Measurements from ENCODE around the gene SPRYD3. TPM values are rescaled to one million over a fixed set of nuclear protein-coding genes. Genes with fewer than 3 reads are reported as not detected.
"Not testable (repeated sequence)": the region's sequence is repeated elsewhere in the genome, so short reads cannot be mapped to it uniquely, and the experiment has no call there.

The SPRYD3 gene
- total RNA-seq, 1 donor from 2014 or later = 5.4 TPM

- H3K27me3 ChIP-seq = peaks cover 45% of the 10 kb centered on the region
- H3K79me2 ChIP-seq (ENCODE audit: low read depth) = no peaks in the 10 kb centered on the region
- no peaks in the 10 kb centered on the region for H3K9me3 ChIP-seq (ENCODE audit: low read depth)
- no peak for DNase-seq (ENCODE audit: low spot score)
- H4K20me1 ChIP-seq (ENCODE audit: low read depth) = no peaks in the 10 kb centered on the region
- H3K9me3 Mint-ChIP-seq = no peaks in the 10 kb centered on the region
- H3K9ac ChIP-seq = no peak overlapping the region
- H3K4me3 ChIP-seq = peak overlapping the region; percentile 72
- H3K4me1 ChIP-seq = peaks cover 21% of the 10 kb centered on the region
- peaks cover 13% of the 10 kb centered on the region for H3F3A ChIP-seq (ENCODE audit: low read depth)
- no peak overlapping the region for H3K27ac Mint-ChIP-seq
- no peaks in the 10 kb centered on the region for H3K36me3 ChIP-seq
- peak overlapping the region; percentile 82 for H3K4me3 Mint-ChIP-seq
- peak overlapping the region; percentile 70 for H2AFZ ChIP-seq (replicated peaks)
- H3K36me3 Mint-ChIP-seq = no peaks in the 10 kb centered on the region
- peak overlapping the region; percentile 88 for H3K4me2 ChIP-seq
- H3K27me3 Mint-ChIP-seq (ENCODE audit: insufficient read depth, low read depth) = peaks cover 47% of the 10 kb centered on the region
- H3K4me1 Mint-ChIP-seq = peaks cover 35% of the 10 kb centered on the region
- H3K27ac ChIP-seq = no peak overlapping the region
- TF ChIP-seq CTCF (IDR thresholded peaks at IDR 0.05) (no peak), EZH2 (IDR thresholded peaks at IDR 0.05) (no peak), EZH2phosphoT487 (IDR thresholded peaks at IDR 0.05) (no peak)
Measured at GRCh38 chr12:53097207-53097563, 18.0 kb upstream of the SPRYD3 start.

GRCh38 chr12:53096759-53097158 is 17.6 kb upstream of the SPRYD3 start:
- Histone ChIP-seq H3K36me3 (no peaks in the 10 kb centered on the region), H4K20me1 (ENCODE audit: low read depth) (no peaks in the 10 kb centered on the region)
- TF ChIP-seq EZH2 (IDR thresholded peaks at IDR 0.05) = no peak
- no peak for TF ChIP-seq EZH2phosphoT487 (IDR thresholded peaks at IDR 0.05)
- TF ChIP-seq CTCF (IDR thresholded peaks at IDR 0.05) = no peak

GRCh38 chr12:53096089-53096741 is 17.0 kb upstream of the SPRYD3 start:
- Mint-ChIP-seq H3K4me3 (peak overlapping the region; percentile 73), H3K27me3 (ENCODE audit: insufficient read depth, low read depth) (peaks cover 45% of the 10 kb centered on the region), H3K36me3 (no peaks in the 10 kb centered on the region), H3K9me3 (no peaks in the 10 kb centered on the region), H3K4me1 (peaks cover 32% of the 10 kb centered on the region), H3K27ac (no peak overlapping the region)
- Histone ChIP-seq H3K4me3 (peak overlapping the region; percentile 72), H3K27ac (no peak overlapping the region), H3K9me3 (ENCODE audit: low read depth) (no peaks in the 10 kb centered on the region), H3K27me3 (peaks cover 49% of the 10 kb centered on the region), H4K20me1 (ENCODE audit: low read depth) (no peaks in the 10 kb centered on the region), H3K4me2 (peak overlapping the region; percentile 88), H3K36me3 (no peaks in the 10 kb centered on the region), H3K9ac (no peak overlapping the region), H3K4me1 (peaks cover 21% of the 10 kb centered on the region), H3K79me2 (ENCODE audit: low read depth) (no peaks in the 10 kb centered on the region), H2AFZ (replicated peaks) (peak overlapping the region; percentile 70), H3F3A (ENCODE audit: low read depth) (peaks cover 13% of the 10 kb centered on the region)
- TF ChIP-seq EZH2 (IDR thresholded peaks at IDR 0.05) (no peak), EZH2phosphoT487 (IDR thresholded peaks at IDR 0.05) (no peak), CTCF (IDR thresholded peaks at IDR 0.05) (no peak)
- DNase-seq (ENCODE audit: low spot score) = peak; percentile 63

More at GRCh38 chr12:53096759-53097158, 17.6 kb upstream of the SPRYD3 start:
- no peaks in the 10 kb centered on the region for H3K36me3 Mint-ChIP-seq
- Histone ChIP-seq H3K9ac (no peak overlapping the region), H3K9me3 (ENCODE audit: low read depth) (no peaks in the 10 kb centered on the region), H3K27me3 (peaks cover 49% of the 10 kb centered on the region), H3K4me1 (peaks cover 21% of the 10 kb centered on the region), H3K27ac (no peak overlapping the region), H3K79me2 (ENCODE audit: low read depth) (no peaks in the 10 kb centered on the region), H2AFZ (replicated peaks) (peak overlapping the region; percentile 70), H3F3A (ENCODE audit: low read depth) (peaks cover 13% of the 10 kb centered on the region), H3K4me3 (peak overlapping the region; percentile 72), H3K4me2 (peak overlapping the region; percentile 88)
- H3K27ac Mint-ChIP-seq = no peak overlapping the region
- H3K4me1 Mint-ChIP-seq = peaks cover 34% of the 10 kb centered on the region
- no peaks in the 10 kb centered on the region for H3K9me3 Mint-ChIP-seq
- H3K27me3 Mint-ChIP-seq (ENCODE audit: insufficient read depth, low read depth) = peaks cover 47% of the 10 kb centered on the region
- peak; percentile 42 for DNase-seq (ENCODE audit: low spot score)
- peak overlapping the region; percentile 82 for H3K4me3 Mint-ChIP-seq

GRCh38 chr12:53095596-53095895 is 16.4 kb upstream of the SPRYD3 start:
- H3K36me3 Mint-ChIP-seq; H2AFZ ChIP-seq (replicated peaks); H3K79me2 ChIP-seq (ENCODE audit: low read depth); H3K27ac ChIP-seq; H4K20me1 ChIP-seq (ENCODE audit: low read depth); H3K9ac ChIP-seq; H3K4me2 ChIP-seq; H3K4me3 ChIP-seq; DNase-seq (ENCODE audit: low spot score); H3K36me3 ChIP-seq; H3K27ac Mint-ChIP-seq; H3K4me3 Mint-ChIP-seq; H3K9me3 ChIP-seq (ENCODE audit: low read depth); H3K9me3 Mint-ChIP-seq: not testable (repeated sequence)
- Histone ChIP-seq H3K27me3 (peaks cover 52% of the 10 kb centered on the region), H3F3A (ENCODE audit: low read depth) (peaks cover 13% of the 10 kb centered on the region), H3K4me1 (peaks cover 21% of the 10 kb centered on the region)
- Mint-ChIP-seq H3K4me1 (peaks cover 30% of the 10 kb centered on the region), H3K27me3 (ENCODE audit: insufficient read depth, low read depth) (peaks cover 42% of the 10 kb centered on the region)

- peaks cover 21% of the 10 kb centered on the region for H3K4me1 ChIP-seq
- H3K36me3 Mint-ChIP-seq; H3K9ac ChIP-seq; H3K27ac ChIP-seq; H3K79me2 ChIP-seq (ENCODE audit: low read depth); H3K4me3 ChIP-seq; H3K27ac Mint-ChIP-seq; H3K9me3 ChIP-seq (ENCODE audit: low read depth); H3K4me2 ChIP-seq; H4K20me1 ChIP-seq (ENCODE audit: low read depth); H3K9me3 Mint-ChIP-seq; H3K36me3 ChIP-seq; DNase-seq (ENCODE audit: low spot score); H2AFZ ChIP-seq (replicated peaks): not testable (repeated sequence)
- peaks cover 52% of the 10 kb centered on the region for H3K27me3 ChIP-seq
- Mint-ChIP-seq H3K4me1 (peaks cover 27% of the 10 kb centered on the region), H3K4me3 (peak overlapping the region; percentile 13), H3K27me3 (ENCODE audit: insufficient read depth, low read depth) (peaks cover 40% of the 10 kb centered on the region)
- H3F3A ChIP-seq (ENCODE audit: low read depth) = peaks cover 13% of the 10 kb centered on the region
Measured at GRCh38 chr12:53094796-53095595, 15.8 kb upstream of the SPRYD3 start.
